GM19455 (cell line): ENCODE measurements around the gene PITPNM3.

Experiments used
- ATAC-seq: cut with Tn5 transposase; IDR thresholded peaks from one replicate; pipeline ENCODE4 v1.9.1; 2021; ENCODE audit not compliant: unreplicated experiment

Gene PITPNM3

GRCh38 chr17:6502871-6503509 lies 53.4 kb downstream of the PITPNM3 start:
- no peak for ATAC-seq

- no peak for ATAC-seq
Measured at GRCh38 chr17:6502142-6502541, 54.2 kb downstream of the PITPNM3 start.

GRCh38 chr17:6501359-6501758 lies 55.0 kb downstream of the PITPNM3 start:
- ATAC-seq, result no peak

GRCh38 chr17:6498901-6499540 lies 57.3 kb downstream of the PITPNM3 start:
- ATAC-seq, result no peak

GRCh38 chr17:6498356-6498755 lies 58.0 kb downstream of the PITPNM3 start:
- ATAC-seq, result no peak

- no peak for ATAC-seq
Measured at GRCh38 chr17:6497496-6498221, 58.7 kb downstream of the PITPNM3 start.

GRCh38 chr17:6496640-6497441 lies 59.5 kb downstream of the PITPNM3 start:
- ATAC-seq, result no peak

GRCh38 chr17:6496116-6496481 lies 60.3 kb downstream of the PITPNM3 start:
- ATAC-seq, result no peak

- ATAC-seq, result no peak
Measured at GRCh38 chr17:6495450-6496115, 60.8 kb downstream of the PITPNM3 start.

- no peak for ATAC-seq
Measured at GRCh38 chr17:6494239-6494941, 62.0 kb downstream of the PITPNM3 start.

- no peak for ATAC-seq
Measured at GRCh38 chr17:6492892-6493674, 63.3 kb downstream of the PITPNM3 start.

GRCh38 chr17:6491071-6491700 lies 65.2 kb downstream of the PITPNM3 start:
- ATAC-seq, result no peak

- ATAC-seq, result no peak
Measured at GRCh38 chr17:6489016-6489550, 67.3 kb downstream of the PITPNM3 start.

GRCh38 chr17:6488008-6488539 lies 68.3 kb downstream of the PITPNM3 start:
- no peak for ATAC-seq

- no peak for ATAC-seq
Measured at GRCh38 chr17:6487251-6488007, 68.9 kb downstream of the PITPNM3 start.

GRCh38 chr17:6485646-6486412 lies 70.5 kb downstream of the PITPNM3 start:
- no peak for ATAC-seq

GRCh38 chr17:6483507-6483906 lies 72.8 kb downstream of the PITPNM3 start:
- ATAC-seq, result no peak
